Non-pigmented ciliary epithelial cell (primary cell): ENCODE data around the gene CDC42EP3.
A peak's percentile ranks its signal among the peaks of the same experiment; 100 is the strongest.

ENCODE experiments used
- DNase-seq: peaks from one replicate; pipeline ENCODE4 v3.0.0-alpha.2; 2010; ENCODE audit warnings: low read depth

CDC42EP3 gene

GRCh38 chr2:37671009-37671815 lies at the start of gene CDC42EP3:
Gene CDC42EP3 (minus strand): TSS chr2:37671642. CDS start chr2:37646587, 25,055 bp downstream.
- DNase-seq = no peak

DNA sequence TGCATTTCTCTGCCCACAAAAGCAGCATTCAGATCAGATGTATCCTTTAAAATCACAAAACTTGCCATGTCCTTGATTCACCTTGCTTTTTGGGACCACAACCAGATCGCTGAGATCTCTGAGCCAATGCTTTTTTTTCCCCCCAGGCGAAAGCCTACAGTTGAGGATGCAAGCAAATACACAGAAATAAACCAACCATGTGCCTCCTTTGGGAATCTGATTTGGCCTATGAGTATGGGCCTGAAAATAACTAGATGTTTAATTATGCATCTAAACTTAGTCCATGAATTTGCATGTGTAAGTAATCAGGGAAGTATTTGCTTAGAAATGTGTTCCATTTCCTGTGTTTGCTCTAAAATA lies 49.7 kb upstream of the CDC42EP3 start:
- DNase-seq = no peak

DNA sequence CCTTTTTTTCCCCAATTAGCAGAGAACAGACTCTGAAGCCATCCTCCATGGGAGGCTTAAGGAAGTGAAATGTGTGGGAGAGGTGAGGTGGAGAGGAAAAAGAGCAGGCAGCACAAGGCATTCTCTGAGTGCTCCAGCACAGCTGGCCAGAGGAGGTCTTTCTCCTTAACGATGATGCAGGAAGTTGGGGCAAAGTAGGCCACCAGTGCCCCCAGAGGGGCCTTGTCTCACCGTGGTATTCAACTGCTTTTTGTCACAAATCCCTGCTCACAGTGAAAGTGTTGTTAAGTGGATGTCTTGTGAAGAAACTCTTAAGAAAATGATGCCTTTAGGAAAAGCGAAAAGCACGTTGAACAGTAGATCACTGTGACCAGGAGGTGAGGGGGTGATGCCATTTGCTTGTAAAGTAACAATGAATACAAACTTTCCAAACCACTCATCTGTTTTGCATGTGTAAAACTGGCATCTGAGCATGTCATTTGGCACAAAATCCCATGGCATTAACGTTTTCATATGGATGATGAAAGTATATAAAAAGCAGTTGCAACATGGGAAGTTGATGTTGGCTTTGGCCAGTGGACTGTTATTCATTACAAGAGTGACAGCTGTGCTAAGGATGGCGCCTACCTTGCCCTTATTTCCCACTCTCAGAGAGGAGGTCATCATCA lies 49.2 kb upstream of the CDC42EP3 start:
- DNase-seq = no peak

- no peak for DNase-seq
These were observed 47.2 kb upstream of the CDC42EP3 start for GRCh38 chr2:37718515-37719161.

DNA sequence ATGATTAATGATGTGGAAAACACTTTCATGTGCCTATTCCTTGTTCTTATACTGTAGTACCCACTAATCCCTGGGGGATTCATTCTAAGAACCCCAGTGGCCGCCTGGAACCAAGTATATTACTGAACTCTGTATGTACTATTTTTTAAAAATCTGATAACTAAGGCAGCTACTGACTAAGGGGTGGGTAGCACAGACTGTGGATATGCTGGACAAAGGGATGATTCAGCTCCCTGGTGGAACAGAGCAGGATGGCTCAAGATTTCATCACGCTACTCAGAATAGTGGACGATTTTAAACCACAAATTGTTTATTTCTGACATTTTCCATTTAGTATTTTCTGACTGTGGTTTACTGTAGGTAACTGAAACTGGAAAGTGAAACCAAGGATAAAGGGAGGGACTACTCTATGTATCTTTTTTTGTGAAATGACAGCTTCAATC lies 41.8 kb upstream of the CDC42EP3 start:
- peak; percentile 92 for DNase-seq

- DNase-seq = no peak
These were observed 40.4 kb upstream of the CDC42EP3 start for GRCh38 chr2:37711831-37712230.

GRCh38 chr2:37711308-37711731 lies 39.9 kb upstream of the CDC42EP3 start:
- peak; percentile 86 for DNase-seq

DNA sequence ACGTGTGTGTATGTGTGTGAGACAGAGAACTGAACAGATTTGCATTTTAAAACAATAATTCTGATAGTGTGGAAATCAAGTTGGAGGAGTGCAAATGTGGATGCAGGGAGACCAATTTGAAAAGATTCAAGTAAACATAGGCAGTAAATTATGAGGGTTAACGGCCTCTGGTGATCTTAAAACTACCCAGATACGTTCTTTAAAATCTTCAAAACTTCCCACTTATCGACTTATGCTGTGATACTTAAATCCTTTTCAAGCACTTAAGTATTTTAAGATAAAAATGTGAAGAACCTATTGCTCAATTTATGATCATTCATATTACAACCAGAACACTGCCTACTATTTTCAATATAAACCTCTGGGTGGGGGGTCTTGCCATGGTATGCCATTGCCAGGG lies 37.7 kb upstream of the CDC42EP3 start:
- DNase-seq = no peak

- no peak for DNase-seq
These were observed 36.7 kb upstream of the CDC42EP3 start for GRCh38 chr2:37708146-37708545.

DNA sequence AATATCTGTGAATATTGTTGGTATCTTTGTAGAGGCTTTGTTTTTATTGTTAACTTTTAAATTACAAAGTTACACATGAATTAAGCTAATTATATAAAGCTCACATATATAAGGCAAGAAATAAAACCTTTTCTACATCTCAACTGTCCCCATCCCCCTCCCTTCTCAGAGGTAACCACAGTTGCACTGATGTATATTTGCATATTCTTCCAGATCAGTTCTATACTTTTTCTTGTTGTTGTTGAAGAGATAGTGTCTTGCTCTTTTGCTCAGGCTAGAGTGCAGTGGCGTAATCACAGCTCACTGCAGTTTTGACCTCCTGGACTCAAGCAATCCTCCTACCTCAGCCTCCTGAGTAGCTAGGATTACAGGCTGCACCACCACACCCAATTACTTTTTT lies 36.0 kb upstream of the CDC42EP3 start:
- DNase-seq = no peak

DNA sequence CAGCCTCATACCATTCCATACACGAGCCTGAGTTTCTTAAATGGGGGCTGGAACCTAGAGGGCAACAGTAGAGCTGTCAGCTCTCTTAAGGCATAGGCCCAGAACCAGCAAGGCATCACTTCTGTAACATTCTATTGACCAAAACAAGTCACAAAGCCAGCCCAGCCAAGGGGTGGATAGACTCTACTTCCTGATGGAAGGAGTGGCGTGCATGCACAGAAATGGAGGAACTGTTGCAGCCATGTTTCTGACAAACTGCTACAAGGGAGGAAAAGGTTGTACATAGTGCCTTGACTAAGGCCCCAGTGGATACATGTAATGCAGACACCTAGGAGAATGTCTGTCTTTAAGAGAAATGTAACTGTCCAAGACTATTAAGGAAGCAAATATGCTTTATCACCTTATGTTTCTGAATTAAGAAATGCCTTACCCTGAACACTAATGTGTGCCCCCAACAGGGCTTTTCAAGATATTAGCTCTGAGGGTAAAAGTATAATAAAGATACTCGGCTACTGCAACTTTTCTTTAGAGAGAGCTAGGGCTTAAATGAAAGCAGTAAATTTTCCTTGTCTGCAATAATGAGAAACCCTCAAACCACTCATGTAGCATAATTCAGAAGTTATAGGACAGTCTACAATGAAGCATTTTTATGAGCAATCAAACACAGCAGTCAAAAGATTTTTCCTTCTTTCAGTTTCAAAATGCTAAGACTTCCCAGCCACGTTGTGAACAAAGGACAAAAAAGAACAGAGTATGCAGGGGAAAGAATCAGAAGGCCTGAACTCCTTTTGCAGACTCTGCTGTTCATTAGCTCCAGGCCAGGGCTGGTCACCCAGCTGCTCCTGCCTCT lies 35.1 kb upstream of the CDC42EP3 start:
- no peak for DNase-seq

GRCh38 chr2:37705191-37705590 lies 33.7 kb upstream of the CDC42EP3 start:
- no peak for DNase-seq

DNA sequence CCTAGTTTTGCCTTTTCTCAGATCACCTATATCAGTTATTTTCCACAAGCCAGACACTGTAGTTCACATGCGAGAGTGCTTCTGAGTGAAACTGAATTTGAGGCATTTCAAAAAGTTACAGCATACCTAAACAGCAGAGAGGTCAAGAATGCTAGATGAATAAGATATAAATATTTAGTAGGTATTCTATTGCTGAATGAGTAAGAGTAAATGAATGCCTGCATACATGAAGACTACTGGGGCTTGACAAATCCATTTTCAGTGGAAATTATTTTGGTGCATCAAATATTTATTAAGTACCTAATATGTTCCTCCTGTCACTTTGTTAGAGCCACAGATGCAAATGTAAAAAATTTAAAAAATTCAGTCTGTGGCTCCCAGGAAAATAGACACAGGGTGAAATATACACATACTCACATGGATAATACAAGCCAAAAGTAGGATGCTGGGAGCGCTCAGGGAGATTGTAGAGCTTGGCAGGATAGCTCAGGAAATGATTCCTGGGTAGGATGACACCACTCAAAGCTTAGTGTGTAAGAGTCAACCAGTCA lies 27.6 kb upstream of the CDC42EP3 start:
- no peak for DNase-seq

GRCh38 chr2:37695336-37695735 lies 23.9 kb upstream of the CDC42EP3 start:
- no peak for DNase-seq

GRCh38 chr2:37692711-37693110 lies 21.3 kb upstream of the CDC42EP3 start:
- DNase-seq = no peak

GRCh38 chr2:37689751-37690150 lies 18.3 kb upstream of the CDC42EP3 start:
- DNase-seq = no peak

GRCh38 chr2:37688771-37689468 lies 17.5 kb upstream of the CDC42EP3 start:
- DNase-seq = peak; percentile 78

- DNase-seq = no peak
These were observed 15.5 kb upstream of the CDC42EP3 start for GRCh38 chr2:37686792-37687526.

- no peak for DNase-seq
These were observed 13.4 kb upstream of the CDC42EP3 start for GRCh38 chr2:37684809-37685208.
